NCI-H748 treated with DMSO at 0.1 percent for 48 hours (cell line): Measurements from ENCODE around the gene CAVIN2.

Source experiments
- DNase-seq: peaks from one replicate; lab custom pipeline; 2025; lab: John Stamatoyannopoulos, UW

Gene CAVIN2

GRCh38 chr2:191839918-191840804, 6.7 kb downstream of the CAVIN2 start:
- no peak for DNase-seq

GRCh38 chr2:191838526-191838925, 8.4 kb downstream of the CAVIN2 start:
- no peak for DNase-seq

- no peak for DNase-seq
Observed at GRCh38 chr2:191836853-191837769, 9.8 kb downstream of the CAVIN2 start.

- DNase-seq: no peak
Observed at GRCh38 chr2:191836471-191836852, 10.4 kb downstream of the CAVIN2 start.

GRCh38 chr2:191835539-191836350, 11.1 kb downstream of the CAVIN2 start:
- no peak for DNase-seq

DNA sequence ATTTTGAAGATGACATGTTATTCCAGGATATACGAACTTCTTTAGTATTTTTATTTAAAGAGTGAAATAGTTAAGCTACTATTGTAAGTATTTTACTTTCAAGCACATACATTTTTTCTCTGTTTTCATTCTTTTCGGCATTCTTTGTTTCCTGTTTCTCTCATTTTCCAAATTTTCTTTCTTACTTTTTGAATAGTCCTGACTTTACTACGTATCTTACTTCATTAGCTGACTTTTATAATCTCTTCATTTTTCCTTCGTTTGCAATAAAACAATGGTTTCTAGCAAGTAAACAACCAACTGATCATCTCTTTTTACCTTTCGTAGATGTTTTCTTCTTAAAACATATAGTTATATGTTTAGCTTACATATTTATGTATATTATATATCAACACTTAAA, 11.8 kb downstream of the CAVIN2 start:
- DNase-seq: no peak

- DNase-seq: no peak
Observed at GRCh38 chr2:191833356-191833755, 13.5 kb downstream of the CAVIN2 start.

DNA sequence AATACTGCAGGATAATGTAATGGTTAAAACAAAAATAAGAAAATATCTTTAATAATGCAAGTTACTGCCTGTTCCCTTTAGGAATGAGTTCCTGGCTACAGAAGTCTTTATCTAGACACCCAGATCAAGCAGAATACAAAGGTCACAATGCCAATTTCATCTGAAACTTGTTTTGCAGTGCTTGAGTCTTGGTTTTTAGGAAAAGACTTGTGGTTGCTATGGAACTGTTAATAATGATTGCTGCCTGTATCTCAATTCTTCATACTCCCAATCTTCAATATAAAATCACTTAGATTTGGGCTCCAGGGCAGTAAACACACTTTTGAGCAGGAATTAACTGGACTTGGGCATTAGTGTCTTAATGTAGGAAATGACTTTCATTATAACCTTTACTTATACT, 14.2 kb downstream of the CAVIN2 start:
- DNase-seq: no peak

- DNase-seq: no peak
Observed at GRCh38 chr2:191831410-191831994, 15.4 kb downstream of the CAVIN2 start.

GRCh38 chr2:191824398-191824797, 22.5 kb downstream of the CAVIN2 start:
- no peak for DNase-seq

GRCh38 chr2:191821078-191821477, 25.8 kb downstream of the CAVIN2 start:
- no peak for DNase-seq

- no peak for DNase-seq
Observed at GRCh38 chr2:191818725-191819350, 28.1 kb downstream of the CAVIN2 start.

DNA sequence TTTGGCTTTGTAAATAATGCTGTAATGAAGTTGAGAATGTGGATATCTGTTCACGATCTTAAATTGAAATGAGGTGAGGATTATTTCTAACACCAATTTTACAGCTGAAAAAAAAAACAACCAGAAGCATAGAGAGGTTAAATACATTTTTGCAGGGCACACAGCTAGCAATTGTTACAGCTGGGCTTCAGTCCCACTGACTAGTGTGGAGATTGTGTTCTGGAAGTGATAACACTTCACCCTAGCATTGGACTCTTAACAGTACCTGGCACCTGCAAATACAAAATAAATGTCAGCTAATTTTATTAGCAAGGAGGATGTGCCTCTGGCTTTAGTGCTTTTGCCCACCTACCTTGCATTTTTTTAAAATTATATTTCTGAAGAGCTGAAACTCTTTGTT, 28.8 kb downstream of the CAVIN2 start:
- no peak for DNase-seq

- no peak for DNase-seq
Observed at GRCh38 chr2:191815010-191815409, 31.9 kb downstream of the CAVIN2 start.

GRCh38 chr2:191813943-191814342, 32.9 kb downstream of the CAVIN2 start:
- DNase-seq: no peak

DNA sequence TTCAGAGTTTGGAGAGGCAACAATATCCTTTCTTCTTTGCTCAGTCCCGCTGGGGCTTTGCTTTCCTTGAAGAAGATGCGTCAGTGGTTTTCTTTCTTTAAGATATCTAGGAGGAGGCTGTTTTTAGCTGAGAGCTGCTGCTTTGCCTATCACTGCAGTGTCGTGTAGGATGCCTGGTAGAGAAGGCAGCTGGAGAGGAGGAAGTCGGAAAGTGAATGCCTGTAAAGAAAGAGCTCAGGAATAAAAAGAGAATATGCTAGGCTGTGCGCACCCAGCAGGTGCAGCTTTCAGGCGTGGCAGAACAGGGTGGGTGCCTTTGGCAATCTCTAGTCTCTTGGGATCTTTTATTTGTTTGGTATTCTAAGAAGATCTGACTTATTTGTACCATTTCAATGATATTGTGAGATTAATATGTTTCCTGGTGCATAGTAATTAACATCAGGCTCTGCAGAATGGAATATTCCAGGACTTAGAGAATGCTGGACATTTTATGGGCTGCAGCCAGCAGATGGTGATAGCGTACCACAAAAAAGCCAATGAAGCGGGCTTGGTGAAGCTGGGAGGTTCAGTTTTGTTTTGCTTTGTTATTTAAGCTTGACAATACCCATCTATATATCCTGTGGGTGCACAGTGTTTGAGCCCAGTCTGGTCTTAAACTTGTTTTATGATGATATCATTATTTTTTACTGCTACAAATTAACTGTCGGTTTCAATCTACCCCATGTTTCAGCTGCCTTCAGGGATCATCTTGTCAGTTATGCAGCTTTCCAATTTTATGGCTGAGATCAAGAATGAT, 34.9 kb downstream of the CAVIN2 start:
- peak; percentile 71 for DNase-seq

DNA sequence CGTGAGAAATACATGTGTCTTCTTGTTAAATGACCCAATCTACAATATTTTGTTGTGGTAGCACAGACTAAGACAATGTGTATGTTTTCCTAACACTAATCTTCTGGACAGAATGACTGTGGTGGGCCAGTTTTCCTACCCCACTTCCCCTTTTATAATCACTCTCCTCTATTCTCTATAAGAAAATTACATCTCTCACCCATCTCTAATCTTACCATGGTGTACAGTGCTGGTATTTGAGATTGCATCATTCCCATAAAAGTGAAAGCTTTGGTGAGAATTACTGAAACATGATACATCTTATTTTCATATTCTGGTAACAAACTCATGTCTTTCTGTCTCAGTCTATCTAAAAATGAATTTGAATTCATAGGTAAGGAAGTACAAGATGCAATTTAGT, 40.5 kb downstream of the CAVIN2 start:
- no peak for DNase-seq

DNA sequence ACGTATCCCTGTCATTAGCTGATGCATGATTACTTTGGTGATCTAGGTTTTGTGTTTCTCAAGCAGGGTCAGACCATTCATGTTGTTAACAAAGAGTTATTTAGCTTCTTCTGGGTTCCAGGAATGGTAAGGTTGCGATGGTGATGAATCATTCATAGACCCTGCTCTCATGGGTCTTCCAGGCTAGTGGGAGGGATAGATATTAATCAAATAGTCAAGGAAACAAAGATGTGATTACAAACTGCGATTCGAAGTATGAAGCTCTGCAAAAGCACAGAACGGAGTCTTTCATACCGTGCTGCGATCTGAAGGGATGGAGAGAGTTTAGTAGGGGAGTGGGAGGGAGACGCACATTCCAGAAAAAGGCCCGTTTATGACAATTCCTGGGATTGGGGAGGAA, 42.1 kb downstream of the CAVIN2 start:
- no peak for DNase-seq

DNA sequence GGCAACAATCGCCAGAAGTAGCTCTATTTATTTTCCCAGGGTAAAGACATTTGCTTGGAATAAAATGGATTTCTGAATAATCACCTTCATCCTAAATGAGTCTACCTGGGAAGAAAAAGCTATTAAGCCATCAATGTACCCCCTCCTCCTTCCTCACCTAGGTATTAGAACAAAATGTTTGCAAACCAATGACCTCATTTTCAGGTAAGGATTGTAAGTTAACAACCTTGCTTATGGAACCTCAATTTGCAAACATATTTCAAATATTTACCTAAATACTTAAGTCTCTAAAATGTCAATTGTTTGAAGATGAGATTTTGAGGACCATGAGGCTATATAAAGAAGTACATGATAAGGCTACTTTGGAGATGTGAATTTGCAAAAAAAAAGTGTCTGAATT, 43.9 kb downstream of the CAVIN2 start:
- no peak for DNase-seq

- DNase-seq: no peak
Observed at GRCh38 chr2:191802180-191802579, 44.7 kb downstream of the CAVIN2 start.
